NCI-H774 (cell line): Measurements from ENCODE around the gene NAT10.

Source experiments
- DNase-seq: peaks from one replicate; lab custom pipeline; 2025; lab: John Stamatoyannopoulos, UW

NAT10 gene

DNA sequence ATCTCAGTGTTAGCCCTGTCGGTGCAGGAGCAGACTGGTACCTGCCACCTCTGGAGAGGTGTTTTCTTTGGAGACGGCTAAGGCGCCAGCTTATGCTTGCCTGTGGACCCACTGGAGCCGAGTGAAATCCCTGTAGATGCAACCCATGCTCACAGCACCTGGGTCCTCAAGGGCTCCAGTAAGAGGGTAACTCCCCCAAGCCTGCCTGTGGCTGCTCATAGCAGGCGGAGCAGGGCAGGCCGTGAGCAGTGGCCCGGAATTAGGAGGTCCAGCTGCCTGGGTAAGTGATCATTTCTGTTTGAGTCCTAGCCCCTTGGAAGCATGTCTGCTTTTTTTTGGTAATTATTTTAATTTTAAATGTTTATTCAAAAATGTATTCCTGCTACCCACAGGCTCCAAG is 43.8 kb downstream of the NAT10 start:
- DNase-seq, result no peak

DNA sequence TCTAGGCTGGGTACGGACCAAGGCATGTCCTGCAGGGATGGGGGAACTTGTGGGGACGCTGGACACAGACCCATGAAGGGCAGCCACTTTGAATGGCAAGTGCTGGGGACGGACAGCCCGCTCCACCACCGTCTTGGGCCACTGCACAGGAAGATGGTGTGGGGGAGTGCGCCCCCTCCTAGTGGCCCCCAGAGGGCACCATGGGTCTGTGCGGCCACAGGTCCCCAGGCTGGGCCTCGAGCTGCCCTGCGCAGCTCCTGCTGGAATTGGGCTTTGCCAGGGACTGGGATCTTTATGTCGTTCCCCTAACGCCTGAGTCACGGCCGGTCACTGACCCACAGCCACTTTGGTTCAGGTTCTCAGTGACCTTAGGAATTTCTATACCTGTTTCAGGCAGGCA is 44.4 kb downstream of the NAT10 start:
- no peak for DNase-seq

DNA sequence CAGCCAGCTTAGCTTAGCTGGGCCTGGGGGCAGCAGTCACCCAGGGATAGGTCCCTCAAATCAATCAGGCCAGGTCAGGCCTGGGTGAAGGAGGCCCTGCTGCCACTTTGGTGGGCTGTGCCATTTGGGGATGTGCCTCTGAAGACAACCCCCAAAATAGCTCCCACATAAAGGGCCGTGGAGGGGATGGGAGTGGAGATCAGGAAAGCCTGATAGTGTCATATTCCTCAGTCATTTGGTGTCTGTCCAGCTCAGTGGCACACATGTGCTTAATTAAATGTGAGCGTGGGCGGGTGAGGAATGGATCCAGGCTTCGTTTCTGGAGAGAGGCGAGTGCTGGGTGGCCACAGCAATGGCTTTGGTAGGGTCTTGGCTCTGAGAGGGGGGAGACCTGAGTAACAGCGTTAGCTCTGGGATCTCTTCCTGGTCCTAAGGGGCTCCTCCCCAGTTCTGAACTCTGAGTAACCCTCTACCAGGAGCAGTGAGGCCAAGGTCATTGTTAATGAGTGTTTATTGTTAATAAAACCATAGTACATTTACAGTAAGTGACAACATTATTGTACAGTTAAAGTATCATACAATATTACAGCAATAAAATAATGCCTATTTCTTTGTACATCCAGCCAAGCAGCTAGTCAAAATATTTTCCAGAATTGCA is 45.2 kb downstream of the NAT10 start:
- no peak for DNase-seq

DNA sequence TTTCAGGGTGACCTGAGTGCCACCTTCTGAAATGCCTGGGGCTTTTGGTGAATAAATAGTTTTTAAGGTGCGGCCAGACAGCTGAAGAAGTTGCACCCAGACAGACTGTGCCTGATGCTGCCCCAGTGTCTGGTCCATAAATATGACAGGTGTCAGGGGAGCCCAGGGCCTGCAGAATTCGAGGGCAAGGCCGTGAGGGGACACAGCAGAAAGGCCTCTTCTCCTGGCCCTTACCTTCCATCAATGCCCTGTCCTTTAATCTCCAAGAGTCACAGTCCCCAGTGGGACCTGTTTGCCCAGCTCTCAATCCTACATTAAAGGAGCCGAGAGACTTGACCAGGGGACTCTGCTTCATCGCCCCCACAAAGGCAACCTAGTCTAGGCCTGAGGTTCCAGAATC is 45.7 kb downstream of the NAT10 start:
- no peak for DNase-seq

- no peak for DNase-seq
Observed at GRCh38 chr11:34151916-34152845, 46.8 kb downstream of the NAT10 start.

DNA sequence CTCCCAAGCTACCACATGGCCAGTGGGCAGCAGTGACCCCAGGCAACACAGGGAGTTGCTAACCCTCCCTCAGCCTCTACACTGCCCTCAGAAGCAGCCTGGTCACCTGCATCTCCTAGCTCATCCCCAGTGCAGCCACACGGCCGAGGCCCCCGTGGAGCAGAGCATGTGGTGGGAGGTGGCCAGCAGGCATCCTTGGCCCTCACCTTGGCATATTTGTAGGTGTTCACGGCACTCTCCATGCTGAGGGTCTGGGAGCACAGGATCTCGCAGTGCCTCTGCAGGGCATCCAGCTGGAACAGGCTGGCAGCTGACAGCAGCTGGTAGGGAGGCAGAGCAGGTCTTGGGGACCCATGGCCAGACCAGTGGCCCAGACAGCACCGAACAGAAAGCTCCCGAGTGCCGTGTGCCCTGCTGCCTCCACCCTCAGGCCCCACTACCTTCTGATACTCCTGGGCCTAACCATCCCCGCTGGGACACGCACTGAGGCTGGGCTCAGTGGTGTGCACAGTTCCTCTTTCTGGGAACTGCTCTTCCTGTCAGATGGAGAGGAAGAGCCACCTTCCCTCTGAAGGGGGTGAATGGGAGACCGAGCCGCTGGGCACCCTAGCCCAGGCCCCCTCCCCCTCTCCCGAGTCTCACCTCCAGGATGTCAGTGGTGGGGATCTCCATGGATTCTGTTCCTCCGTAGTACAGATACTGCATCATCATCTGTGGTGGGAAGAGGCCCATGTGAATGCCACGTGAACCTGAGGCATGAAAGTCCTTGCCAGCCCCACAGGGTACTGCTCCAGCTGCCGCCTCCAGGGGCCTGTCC is 48.8 kb downstream of the NAT10 start:
- no peak for DNase-seq

GRCh38 chr11:34155057-34155756 is 49.8 kb downstream of the NAT10 start:
- no peak for DNase-seq

DNA sequence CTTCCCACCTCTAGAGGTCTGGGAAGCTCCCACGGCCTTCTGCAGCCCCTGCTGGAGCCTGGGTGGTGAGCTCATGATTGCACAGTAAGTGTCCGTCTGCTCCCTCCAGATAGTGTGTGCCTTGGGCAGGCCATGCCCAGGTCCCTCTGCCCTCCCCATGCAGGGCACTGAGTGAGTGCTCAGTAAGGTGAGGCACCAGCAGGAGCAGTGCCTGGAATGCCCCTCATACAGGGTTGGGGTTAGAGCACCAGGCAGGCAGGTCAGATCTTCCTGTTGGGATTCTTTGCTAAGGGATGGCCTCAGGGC is 50.3 kb downstream of the NAT10 start:
- no peak for DNase-seq

- DNase-seq, result no peak
Observed at GRCh38 chr11:34157163-34157562, 51.7 kb downstream of the NAT10 start.

- DNase-seq, result no peak
Observed at GRCh38 chr11:34158661-34159060, 53.2 kb downstream of the NAT10 start.

GRCh38 chr11:34160049-34160721 is 54.8 kb downstream of the NAT10 start:
- no peak for DNase-seq

- DNase-seq, result no peak
Observed at GRCh38 chr11:34160791-34161190, 55.4 kb downstream of the NAT10 start.

DNA sequence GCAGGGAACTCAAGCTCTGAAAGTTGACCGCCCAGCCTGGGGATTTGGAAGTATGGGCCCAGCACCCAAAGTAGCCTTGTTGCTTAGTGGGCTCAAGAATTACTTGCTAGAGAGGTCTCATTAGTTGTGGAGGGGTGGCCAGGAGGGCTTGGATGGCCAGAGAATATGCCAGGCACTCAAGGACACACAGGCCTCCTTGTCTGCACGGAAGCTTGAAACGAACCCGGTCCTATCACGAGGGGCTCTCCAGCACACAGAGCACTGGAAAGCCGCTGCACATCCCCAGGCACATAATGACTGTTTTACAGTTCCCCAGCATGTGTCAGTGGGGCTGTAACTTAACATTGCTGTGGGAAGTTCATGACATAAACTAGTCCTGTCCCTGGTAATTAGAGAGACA is 55.9 kb downstream of the NAT10 start:
- DNase-seq, result no peak

DNA sequence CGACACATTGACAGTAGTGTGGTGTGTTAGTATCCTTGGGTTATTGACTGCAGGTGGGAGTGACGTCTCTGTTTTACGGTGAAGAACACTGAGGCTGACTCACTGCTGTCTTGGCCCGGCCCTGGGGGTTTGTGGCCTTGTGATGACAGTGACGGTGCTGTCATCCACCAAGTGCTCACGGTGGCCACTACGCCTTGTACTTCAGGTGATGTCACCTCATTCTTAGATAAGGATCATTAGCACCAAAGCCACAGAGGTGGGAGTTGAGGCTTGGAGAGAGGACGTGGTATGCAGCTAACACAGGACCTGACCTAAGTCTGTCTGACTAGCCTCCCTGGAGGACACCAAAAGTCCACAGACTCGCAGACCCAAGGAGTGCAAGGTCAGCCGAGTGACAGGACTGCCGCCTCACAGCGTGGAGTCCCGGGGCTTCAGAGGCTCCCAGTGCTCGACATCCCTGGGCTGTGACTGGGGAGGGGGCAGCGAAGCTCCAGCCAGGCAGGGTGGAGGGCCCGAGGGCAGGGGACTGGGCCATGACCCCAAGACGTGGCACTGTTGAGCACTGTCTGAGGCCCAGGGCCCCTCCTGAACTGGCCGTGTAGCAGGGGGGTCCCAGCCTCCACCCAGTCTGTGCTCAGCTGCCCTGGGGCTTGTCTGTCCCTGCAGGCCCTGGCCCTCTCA is 56.5 kb downstream of the NAT10 start:
- DNase-seq, result no peak

GRCh38 chr11:34162493-34162820 is 57.0 kb downstream of the NAT10 start:
- DNase-seq, result no peak

DNA sequence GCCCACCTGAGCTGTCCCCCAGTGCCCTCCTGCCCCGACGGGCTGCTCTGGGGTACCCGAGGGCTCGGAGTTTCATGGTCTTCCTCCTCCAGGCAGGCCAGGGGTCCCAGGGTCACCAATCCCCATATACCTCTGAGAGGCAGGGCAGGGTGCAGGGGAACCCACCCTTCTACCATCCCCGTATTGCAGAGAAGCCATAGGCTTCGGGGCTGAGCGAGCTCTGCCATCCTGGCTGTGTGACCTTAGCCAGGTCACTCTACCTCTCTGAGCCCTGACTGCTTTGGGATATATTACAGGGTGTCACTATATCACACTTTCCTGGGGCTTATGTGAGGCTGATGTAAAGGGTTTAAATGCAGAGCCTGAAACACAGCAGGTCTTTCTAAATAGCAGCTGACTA is 57.4 kb downstream of the NAT10 start:
- no peak for DNase-seq

GRCh38 chr11:34165121-34165520 is 59.7 kb downstream of the NAT10 start:
- DNase-seq, result no peak

DNA sequence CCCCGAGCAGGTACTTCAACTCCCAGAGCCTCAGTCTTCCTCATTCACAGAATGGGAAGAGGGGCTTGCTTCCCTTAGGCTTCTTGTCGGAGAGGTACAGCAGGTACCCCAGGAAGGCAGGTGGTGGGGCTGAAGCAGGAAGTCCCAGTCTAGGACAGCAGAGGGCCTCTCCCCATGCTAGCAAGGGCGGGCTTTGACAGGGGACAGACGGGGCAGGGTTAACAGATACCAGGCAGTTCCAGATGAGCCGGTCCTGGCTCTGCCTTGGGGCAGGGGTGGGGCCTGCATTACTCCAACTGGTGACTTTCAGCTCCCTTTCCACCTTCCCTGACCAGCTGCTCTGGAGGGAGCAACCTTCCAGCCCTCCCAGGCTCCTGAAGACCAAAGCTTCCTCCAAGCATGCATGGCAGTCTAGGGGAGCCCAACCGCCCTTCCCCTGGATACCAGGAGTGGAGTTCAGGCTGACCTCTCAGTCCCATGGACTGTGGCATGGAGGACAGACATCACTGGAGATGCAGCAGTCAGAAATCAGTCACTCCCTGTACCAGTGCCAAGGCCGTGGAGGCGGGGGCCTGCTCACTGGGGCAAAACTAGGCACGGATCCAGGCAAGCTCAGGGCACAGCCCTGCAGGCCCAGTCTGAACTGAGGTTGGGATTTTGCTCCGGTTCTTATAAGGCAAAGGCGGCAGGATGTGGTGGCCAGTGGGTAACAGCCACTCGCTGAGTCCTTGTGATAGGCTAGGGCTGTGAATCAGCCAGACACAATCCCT is 60.5 kb downstream of the NAT10 start:
- no peak for DNase-seq

DNA sequence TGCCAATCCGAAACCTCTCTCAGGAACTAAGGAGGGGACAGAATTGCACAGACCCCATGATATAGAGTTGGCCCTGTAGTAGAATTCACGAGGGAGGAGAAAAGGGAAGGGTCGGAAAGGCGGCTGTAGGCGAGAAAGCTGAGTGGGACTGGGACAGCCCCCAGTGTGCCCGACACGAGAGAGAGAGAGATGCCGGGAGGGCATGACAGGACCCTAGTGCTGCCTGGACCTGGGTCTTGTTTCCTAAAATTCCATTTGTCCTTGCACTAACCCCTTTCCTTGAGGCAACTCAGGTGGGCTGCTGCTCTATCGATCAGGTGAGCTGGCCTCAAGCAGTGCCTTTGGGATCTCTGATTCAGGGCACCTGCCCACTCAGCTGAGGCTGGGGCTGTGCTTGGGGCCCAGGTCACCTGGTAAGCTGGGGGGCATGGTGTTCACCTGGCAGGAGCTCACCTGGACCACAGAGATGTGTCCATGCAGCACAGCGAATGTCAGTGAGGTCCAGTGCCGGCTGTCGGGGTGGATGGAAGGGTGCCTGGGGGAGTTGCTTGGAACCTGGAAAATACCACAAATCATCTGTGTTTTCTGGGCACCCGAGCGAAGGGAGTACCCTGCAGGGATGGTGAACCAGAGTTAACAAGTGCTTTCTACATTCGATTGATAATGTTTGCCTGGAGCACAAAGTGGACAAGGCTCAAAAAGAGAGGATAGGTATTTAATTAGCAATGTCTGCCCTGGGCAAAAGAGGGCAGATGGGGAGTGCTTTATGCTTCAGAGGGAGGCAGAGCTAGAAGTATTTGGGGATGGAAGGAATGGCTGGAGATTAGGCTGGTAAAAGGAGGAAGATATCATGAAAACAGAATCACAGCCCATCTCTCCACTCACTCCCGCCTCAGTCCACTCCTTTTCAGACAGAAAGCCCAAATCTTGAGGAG is 61.6 kb downstream of the NAT10 start:
- DNase-seq, result no peak
